Measurements from ENCODE around the gene RTN4. TPM values are rescaled to one million over a fixed set of nuclear protein-coding genes. Genes with fewer than 3 reads are reported as not detected.

The RTN4 gene
- total RNA-seq, 1 experiment from 2014 or later = 513 TPM

GRCh38 chr2:54928719-54929118, 121.5 kb downstream of the RTN4 start:
- no TSS peak for BruUV-seq (replicated peaks)

GRCh38 chr2:54927751-54928615, 122.3 kb downstream of the RTN4 start:
- no peak for ATAC-seq
- POLR2A ChIA-PET = no interaction called here
- in situ Hi-C loops (cut with HindIII; ENCODE audit: low pct_unique_long_range_greater_than_20kb, low sequenced_read_pairs) = no loop called here

More at GRCh38 chr2:54928719-54929118, 121.5 kb downstream of the RTN4 start:
- no peak overlapping the region for H3K4me3 ChIP-seq (ENCODE audit: low read depth in 2 of 2, low read length in 2 of 2)
- H3K9me3 ChIP-seq (ENCODE audit: control insufficient read depth, insufficient read depth, low read depth, low read length) = peaks cover 7% of the 10 kb centered on the region; the same call in 1 of the 2 replicates
- POLR2A ChIA-PET = no interaction called here
- CTCF ChIA-PET = no interaction called here
- no peaks in the 10 kb centered on the region for H3K4me1 ChIP-seq (ENCODE audit: control insufficient read depth, insufficient read depth, low read length)
- no peaks in the 10 kb centered on the region for H3K36me3 ChIP-seq (ENCODE audit: control insufficient read depth, insufficient read depth, low read length)
- intact Hi-C loops (cut with micrococcal nuclease; ENCODE audit: unreplicated experiment) (no loop called here), in situ Hi-C loops (cut with HindIII; ENCODE audit: low pct_unique_long_range_greater_than_20kb, low sequenced_read_pairs) (no loop called here)
- no peaks in the 10 kb centered on the region for H3K27me3 ChIP-seq (ENCODE audit: control insufficient read depth, insufficient read depth, low read length)
- ATAC-seq (no peak), DNase-seq (ENCODE audit: low read depth, low spot score) (no peak)
- no peak for TF ChIP-seq SIN3A (IDR thresholded peaks at IDR 0.05; ENCODE audit: borderline replicate concordance, insufficient read depth, low read depth, low read length)
- TF ChIP-seq POLR2AphosphoS5 (IDR thresholded peaks at IDR 0.05; ENCODE audit: low read depth, low read length) = no peak
- no peak for TF ChIP-seq TCF7L2 (IDR thresholded peaks at IDR 0.05; ENCODE audit: low read depth, low read length)
- TF ChIP-seq REST (IDR thresholded peaks at IDR 0.05; ENCODE audit: insufficient read depth in 1 of 2, low read depth in 2 of 2, low read length in 1 of 2) = no peak
- no peak for TF ChIP-seq CTCF (IDR thresholded peaks at IDR 0.05)
- no peak overlapping the region for H3K27ac ChIP-seq (ENCODE audit: low read length)

More at GRCh38 chr2:54927751-54928615, 122.3 kb downstream of the RTN4 start:
- Histone ChIP-seq H3K36me3 (ENCODE audit: control insufficient read depth, insufficient read depth, low read length) (no peaks in the 10 kb centered on the region), H3K27me3 (ENCODE audit: control insufficient read depth, insufficient read depth, low read length) (no peaks in the 10 kb centered on the region), H3K4me3 (ENCODE audit: low read depth in 2 of 2, low read length in 2 of 2) (no peak overlapping the region), H3K9me3 (ENCODE audit: control insufficient read depth, insufficient read depth, low read depth, low read length) (peaks cover 7% of the 10 kb centered on the region; the same call in 1 of the 2 replicates), H3K4me1 (ENCODE audit: control insufficient read depth, insufficient read depth, low read length) (no peaks in the 10 kb centered on the region), H3K27ac (ENCODE audit: low read length) (no peak overlapping the region)
- no peak for TF ChIP-seq TCF7L2 (IDR thresholded peaks at IDR 0.05; ENCODE audit: low read depth, low read length)
- TF ChIP-seq REST (IDR thresholded peaks at IDR 0.05; ENCODE audit: insufficient read depth in 1 of 2, low read depth in 2 of 2, low read length in 1 of 2) = no peak
- TF ChIP-seq SIN3A (IDR thresholded peaks at IDR 0.05; ENCODE audit: borderline replicate concordance, insufficient read depth, low read depth, low read length) = no peak
- no peak for TF ChIP-seq CTCF (IDR thresholded peaks at IDR 0.05)
- TF ChIP-seq POLR2AphosphoS5 (IDR thresholded peaks at IDR 0.05; ENCODE audit: low read depth, low read length) = no peak
- DNase-seq (ENCODE audit: low read depth, low spot score) = no peak
- intact Hi-C loops (cut with micrococcal nuclease; ENCODE audit: unreplicated experiment) = no loop called here
- CTCF ChIA-PET = no interaction called here
- BruUV-seq (replicated peaks) = no TSS peak

All from Panc1 (cell line).